ENCODE data around the gene IL27RA. TPM values are rescaled to one million over a fixed set of nuclear protein-coding genes. Genes with fewer than 3 reads are reported as not detected.

Gene IL27RA
- total RNA-seq, 4 donors from 2014 or later = 0.85 to 7.4 (median 2.0) TPM

DNA sequence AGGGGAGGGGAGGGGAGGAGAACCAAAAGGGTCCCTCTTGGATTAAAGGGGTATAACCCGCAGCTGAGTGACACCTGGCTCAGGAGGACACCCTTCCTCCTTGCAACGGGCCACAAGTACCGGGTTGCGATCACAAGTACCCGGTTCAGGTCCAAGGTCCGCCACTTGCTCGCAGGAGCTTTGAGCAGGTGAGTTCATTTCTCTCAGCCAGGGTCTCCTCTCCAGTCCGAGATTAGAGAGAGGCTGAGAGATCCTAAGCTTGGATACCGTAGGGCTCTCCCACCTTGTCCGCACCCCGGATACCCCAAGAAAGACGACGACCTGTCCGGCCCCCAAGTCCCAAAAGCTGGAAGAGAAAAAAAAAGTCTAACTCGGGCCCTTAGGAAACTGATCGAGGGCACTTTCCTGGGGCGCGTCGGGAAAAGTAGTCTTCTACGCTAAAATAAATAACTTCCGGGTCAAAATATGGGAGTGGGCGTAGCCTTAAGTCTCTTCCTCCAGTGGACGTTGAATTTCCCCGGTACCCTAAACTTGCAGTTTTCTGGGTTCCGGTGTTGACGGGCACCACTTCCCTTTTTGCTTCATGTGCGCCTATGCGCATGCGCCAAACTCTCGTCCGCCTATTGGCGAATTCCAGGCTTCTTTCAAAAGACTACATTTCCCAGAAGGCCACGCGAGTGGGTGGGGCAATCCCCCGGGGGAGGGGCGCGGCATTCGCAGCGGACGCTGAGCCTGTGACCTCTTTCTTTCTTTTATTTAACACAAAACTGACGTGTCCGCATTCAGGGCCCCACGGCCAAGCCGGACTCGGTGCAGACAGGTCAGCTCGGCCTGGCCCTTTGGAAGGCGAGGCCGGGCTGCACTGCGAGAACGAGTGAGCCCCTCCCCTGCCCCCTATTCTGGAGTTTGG lies 49.6 kb downstream of the IL27RA start:
- H3K4me3 ChIP-seq = peak overlapping the region; percentile 50 to 83 (median 66)
- peak overlapping the region; percentile 81 to 95 (median 84) for H3K27ac ChIP-seq
- H3K36me3 ChIP-seq = no peaks in the 10 kb centered on the region
- TF ChIP-seq, protein P1, sequence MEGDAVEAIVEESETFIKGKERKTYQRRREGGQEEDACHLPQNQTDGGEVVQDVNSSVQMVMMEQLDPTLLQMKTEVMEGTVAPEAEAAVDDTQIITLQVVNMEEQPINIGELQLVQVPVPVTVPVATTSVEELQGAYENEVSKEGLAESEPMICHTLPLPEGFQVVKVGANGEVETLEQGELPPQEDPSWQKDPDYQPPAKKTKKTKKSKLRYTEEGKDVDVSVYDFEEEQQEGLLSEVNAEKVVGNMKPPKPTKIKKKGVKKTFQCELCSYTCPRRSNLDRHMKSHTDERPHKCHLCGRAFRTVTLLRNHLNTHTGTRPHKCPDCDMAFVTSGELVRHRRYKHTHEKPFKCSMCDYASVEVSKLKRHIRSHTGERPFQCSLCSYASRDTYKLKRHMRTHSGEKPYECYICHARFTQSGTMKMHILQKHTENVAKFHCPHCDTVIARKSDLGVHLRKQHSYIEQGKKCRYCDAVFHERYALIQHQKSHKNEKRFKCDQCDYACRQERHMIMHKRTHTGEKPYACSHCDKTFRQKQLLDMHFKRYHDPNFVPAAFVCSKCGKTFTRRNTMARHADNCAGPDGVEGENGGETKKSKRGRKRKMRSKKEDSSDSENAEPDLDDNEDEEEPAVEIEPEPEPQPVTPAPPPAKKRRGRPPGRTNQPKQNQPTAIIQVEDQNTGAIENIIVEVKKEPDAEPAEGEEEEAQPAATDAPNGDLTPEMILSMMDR (IDR thresholded peaks at IDR 0.05) = peak in 3 of 6 experiments; percentile 11 to 37 (median 12)
- peak; percentile 64 to 72 for TF ChIP-seq POLR2A (IDR thresholded peaks at IDR 0.05)
- no peaks in the 10 kb centered on the region for H3K9me3 ChIP-seq
- no peaks in the 10 kb centered on the region for H3K27me3 ChIP-seq
- H3K4me1 ChIP-seq = peaks cover 0 to 22% (median 4%) of the 10 kb centered on the region in 4 donors
- peak; percentile 97 to 99 (median 98) for DNase-seq

DNA sequence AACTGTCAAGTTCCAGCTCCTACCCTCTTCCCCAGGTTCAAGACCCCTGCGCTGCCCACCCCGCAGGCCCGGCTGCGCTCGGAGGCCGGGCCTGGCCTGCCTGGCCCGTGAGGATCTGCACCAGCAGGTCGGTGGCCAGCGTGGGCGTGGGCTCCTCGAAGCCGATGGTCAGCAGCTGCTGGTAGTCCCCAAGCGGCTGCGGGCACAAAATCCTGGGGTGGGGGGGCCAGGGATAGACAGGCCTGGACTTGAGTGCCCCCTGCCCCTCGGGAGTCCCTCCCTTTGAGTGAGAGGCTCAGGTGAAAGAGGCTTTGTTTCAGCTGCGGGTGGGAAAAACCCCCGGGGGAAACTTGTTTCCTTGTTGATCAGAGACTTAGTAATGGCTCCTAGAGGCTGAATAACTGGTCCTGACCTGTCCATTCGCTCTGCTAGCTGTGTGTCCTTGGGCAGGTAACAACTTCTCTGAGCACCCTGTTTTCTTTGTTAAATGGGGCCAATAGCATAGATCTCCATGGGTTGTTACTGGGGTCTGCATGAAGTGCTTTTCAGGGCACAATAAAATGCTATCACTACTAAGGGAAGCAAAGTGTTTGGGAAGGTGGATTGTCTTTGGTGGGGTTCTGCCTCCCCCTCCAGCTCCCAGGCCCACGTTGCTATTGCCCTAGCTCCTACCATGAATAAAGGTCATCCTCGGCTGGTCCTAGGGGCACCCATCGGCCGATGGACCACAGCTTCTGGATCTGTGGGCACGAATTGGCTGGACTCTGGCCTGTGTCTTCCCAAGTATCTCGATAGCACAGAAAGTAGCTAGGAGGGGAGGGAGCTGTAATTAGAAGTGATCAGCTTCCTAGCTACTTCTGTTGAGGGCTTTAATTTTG lies 50.5 kb downstream of the IL27RA start:
- Histone ChIP-seq H3K27ac (peak overlapping the region; percentile 81 to 95 (median 84)), H3K4me1 (peaks cover 0 to 22% (median 4%) of the 10 kb centered on the region in 4 donors), H3K4me3 (peak overlapping the region; percentile 50 to 83 (median 66)), H3K36me3 (no peaks in the 10 kb centered on the region), H3K9me3 (no peaks in the 10 kb centered on the region), H3K27me3 (no peaks in the 10 kb centered on the region)
- TF ChIP-seq, protein P1 (IDR thresholded peaks at IDR 0.05) = no peak
- TF ChIP-seq POLR2A (IDR thresholded peaks at IDR 0.05) = no peak
- peak in 2 of 3 donors; percentile 63 to 73 for DNase-seq

DNA sequence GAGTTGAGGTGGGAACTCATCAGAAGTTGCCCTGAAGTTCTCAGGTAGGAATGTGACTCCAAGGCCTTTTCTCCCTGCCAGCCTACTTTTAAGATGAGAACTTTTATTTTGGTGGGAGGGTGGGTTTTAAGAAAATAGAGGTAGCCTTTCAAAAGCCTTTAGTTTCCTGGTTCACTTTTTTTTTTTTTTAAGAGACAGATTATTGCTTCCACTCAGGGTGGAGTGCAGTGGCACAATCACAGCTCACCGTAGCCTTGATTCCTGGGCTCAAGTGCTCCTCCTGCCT lies 51.1 kb downstream of the IL27RA start:
- H3K27ac ChIP-seq = peak overlapping the region in 1 of 4 donors; percentile 95
- H3K27me3 ChIP-seq = no peaks in the 10 kb centered on the region
- TF ChIP-seq, protein P1 (IDR thresholded peaks at IDR 0.05) = no peak
- no peak for TF ChIP-seq POLR2A (IDR thresholded peaks at IDR 0.05)
- H3K36me3 ChIP-seq = no peaks in the 10 kb centered on the region
- no peaks in the 10 kb centered on the region for H3K9me3 ChIP-seq
- peaks cover 0 to 22% (median 4%) of the 10 kb centered on the region in 4 donors for H3K4me1 ChIP-seq
- H3K4me3 ChIP-seq = peak overlapping the region in 2 of 4 donors; percentile 71 to 83
- DNase-seq = no peak

DNA sequence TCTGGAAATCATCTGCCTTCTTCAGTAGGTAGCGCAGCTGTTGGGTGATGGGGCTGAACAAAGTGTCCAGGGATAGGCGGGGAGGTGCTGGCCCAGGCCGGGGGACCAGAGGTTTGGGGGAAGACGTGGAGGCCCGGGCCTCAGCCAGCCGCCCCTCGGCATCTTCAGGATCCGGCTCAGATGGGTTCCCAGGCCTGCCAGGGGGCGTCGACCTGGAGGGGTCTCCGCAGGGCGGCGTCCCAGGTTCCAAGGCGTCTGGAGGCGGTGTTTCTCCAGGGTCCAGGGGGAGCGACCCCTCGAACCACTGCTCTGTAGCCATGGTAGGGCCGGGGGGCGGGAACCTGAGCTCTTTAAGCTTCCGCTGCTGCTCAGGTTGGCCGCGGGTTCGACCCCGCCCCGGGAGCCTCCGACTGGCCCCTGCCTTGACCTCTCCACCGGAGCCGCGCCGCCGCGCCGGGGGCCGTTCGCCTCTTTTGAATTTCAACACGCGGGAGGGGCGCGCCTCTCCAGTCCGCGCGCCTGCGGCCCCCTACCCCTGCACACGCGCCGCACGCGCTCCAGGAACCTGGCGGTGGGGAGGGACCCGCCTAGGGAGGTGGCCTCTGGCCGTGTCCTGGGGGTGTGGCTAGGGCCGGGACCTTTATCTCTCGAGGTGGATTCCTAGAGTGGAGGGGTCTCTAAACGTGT lies 53.9 kb downstream of the IL27RA start, which contains the start of gene C19orf67:
Gene C19orf67 (minus strand): TSS at position 475 of the 687 bp plus-strand sequence. CDS start 156 bp downstream, at position 319.
- Histone ChIP-seq H3K4me1 (peaks cover 0 to 13% (median 4%) of the 10 kb centered on the region in 4 donors), H3K9me3 (no peaks in the 10 kb centered on the region), H3K4me3 (peak within 1 kb of the TSS in 1 of 4 donors; percentile 27), H3K27ac (no peak within 1 kb of the TSS), H3K27me3 (no peaks in the 10 kb centered on the region), H3K36me3 (peaks cover 0 to 12% (median 0%) of the 10 kb centered on the region in 3 donors)
- DNase-seq = no peak
- TF ChIP-seq POLR2A (IDR thresholded peaks at IDR 0.05) = no peak
- TF ChIP-seq, protein P1 (IDR thresholded peaks at IDR 0.05) = no peak

DNA sequence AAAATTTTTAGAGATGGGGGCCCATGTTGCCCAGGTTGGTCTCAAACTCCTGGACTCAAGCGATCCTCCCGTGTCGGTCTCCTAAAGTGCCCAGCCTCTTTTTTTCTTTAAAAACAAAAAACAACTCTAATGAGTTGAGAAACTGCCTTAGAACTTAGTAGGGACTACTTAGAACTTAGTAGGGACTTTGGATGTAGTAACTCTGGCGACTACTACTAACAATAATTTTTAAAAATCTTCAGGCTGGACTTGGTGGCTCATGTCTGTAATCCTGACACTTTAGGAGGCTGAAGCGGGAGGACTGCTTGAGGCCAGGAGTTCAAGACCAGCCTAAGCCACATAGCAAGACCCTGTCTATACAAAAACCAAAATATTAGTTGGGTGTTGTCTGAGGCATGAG lies 54.5 kb downstream of the IL27RA start:
- H3K36me3 ChIP-seq = peaks cover 0 to 12% (median 0%) of the 10 kb centered on the region in 3 donors
- H3K27ac ChIP-seq = no peak overlapping the region
- no peaks in the 10 kb centered on the region for H3K27me3 ChIP-seq
- no peak for DNase-seq
- no peak overlapping the region for H3K4me3 ChIP-seq
- H3K9me3 ChIP-seq = no peaks in the 10 kb centered on the region
- H3K4me1 ChIP-seq = peaks cover 0 to 12% (median 3%) of the 10 kb centered on the region in 4 donors
- TF ChIP-seq, protein P1 (IDR thresholded peaks at IDR 0.05) = no peak
- TF ChIP-seq POLR2A (IDR thresholded peaks at IDR 0.05) = no peak

Data from Peyer's patch (tissue), 4 donors.